NCI-H460 (cell line): ENCODE results near the gene RNF225. TPM values are rescaled to one million over a fixed set of nuclear protein-coding genes. Genes with fewer than 3 reads are reported as not detected.
"Not testable (repeated sequence)": the region's sequence is repeated elsewhere in the genome, so short reads cannot be mapped to it uniquely, and the experiment has no call there.

Source experiments
- DNase-seq: peaks from one replicate; pipeline ENCODE4 v3.0.0-alpha.2; 2016; ENCODE audit warnings: low read depth; ENCODE audit errors: extremely low read depth
- total RNA-seq: library from RNA; depleted of rRNA; stranded (reverse); fragments of >200 nt; shearing (Covaris generic); gene quantifications from 2 replicates; pipeline ENCODE4 v1.2.3, GENCODE V29; 2014

RNF225 gene
- total RNA-seq, 1 experiment from 2014 or later = not detected

- no peak for DNase-seq
Observed at GRCh38 chr19:58357481-58358145, 37.8 kb upstream of the RNF225 start.

- no peak for DNase-seq
Observed at GRCh38 chr19:58361900-58362271, 33.6 kb upstream of the RNF225 start.

GRCh38 chr19:58362272-58362994, 33.0 kb upstream of the RNF225 start, which contains the start of gene ZNF497:
Gene ZNF497 (minus strand): TSS chr19:58362751. CDS start chr19:58357635, 5,116 bp downstream.
- peak; percentile 94 for DNase-seq

DNA sequence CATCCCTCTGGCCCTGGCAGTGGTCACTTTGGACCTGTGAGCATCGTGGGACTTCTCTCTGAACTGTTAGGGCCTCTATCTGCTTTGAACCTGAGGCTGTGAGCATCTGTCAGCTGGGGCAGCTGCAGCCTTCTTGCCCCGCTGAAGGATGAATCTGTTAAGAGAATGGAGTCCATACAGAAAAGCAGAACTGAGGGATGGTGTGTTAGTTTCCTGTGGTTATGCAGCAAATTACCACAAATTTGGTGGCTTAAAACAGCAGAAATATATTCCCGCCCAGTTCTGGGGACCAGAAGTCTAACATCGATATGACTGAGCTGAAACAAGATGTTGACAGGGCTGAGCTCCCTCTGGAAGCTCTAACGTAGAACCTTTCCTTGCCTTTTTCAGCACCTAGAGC, 31.3 kb upstream of the RNF225 start:
- DNase-seq = no peak

- no peak for DNase-seq
Observed at GRCh38 chr19:58366585-58367430, 28.6 kb upstream of the RNF225 start.

DNA sequence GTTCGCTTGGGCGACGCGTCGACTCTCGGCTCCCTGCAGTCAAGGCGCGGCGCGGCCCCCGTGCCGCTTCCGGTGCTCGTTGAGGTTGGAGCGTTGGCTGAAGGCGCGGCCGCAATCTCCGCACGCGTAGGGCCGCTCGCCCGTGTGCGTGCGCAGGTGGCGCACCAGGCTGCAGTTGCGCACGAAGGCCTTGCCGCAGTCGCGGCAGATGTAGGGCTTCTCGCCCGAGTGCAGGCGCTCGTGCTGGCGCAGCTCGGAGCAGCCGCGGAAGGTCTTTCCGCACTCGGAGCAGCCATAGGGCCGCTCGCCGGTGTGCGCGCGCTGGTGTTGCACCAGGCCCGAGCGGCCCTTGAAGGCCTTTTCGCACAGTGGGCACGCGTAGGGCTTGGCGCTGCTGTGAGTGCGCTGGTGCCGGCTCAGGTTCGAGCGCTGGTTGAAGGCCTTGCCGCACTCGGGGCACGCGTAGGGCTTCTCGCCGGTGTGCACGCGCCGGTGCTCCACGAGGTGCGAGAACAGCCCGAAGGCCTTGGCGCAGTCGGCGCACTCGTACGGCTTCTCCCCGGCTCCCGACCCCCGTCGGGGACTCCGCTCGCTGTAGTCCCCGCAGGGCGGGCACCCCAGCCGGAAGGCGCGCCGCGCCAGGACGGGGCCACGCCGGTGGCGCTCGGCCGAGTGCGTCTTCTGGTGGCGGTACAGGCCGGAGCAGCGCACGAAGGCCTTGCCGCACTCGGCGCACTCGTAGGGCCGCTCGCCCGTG, 27.6 kb upstream of the RNF225 start:
- DNase-seq = no peak

DNA sequence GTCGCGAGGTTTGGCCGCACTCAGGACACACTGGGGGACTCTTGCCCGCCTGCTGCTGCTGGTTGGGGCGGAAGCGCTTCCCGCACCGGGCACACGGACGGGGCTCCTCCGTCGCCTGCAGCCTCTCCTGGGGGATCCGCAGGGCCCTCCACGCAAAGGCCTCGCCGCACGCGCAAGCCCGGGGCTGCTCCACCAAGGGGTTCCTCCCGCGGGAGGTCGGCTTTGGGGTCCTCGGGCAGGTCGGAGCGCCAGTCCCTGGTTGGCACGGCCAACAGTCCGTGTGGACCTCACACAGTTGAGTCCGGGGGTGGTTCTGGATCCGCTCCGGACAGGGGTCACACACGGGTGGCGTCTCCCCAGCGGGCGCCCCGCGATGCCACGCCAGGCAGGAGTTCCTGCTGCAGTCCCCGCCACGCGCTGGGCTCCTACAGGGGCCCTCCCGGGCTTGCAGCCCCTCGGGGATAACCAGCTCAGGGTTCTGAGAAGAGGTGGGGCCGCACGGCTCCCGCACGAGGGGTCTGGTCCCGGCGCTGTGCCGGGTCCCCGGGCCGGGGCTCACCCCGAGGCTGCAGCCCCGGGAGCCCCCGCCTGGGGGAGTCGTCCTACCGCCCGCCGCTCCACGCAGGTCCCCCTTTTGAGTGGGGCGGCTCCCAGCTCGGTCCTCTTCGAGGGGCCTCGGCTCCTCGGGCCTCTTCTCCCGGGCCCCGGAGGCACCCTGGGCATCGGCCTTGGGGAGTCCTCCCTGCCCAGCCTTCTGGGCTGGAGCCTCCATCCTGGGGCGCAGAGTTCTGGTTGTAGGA, 26.7 kb upstream of the RNF225 start:
- DNase-seq = no peak

GRCh38 chr19:58372311-58373133, 22.9 kb upstream of the RNF225 start:
- no peak for DNase-seq

DNA sequence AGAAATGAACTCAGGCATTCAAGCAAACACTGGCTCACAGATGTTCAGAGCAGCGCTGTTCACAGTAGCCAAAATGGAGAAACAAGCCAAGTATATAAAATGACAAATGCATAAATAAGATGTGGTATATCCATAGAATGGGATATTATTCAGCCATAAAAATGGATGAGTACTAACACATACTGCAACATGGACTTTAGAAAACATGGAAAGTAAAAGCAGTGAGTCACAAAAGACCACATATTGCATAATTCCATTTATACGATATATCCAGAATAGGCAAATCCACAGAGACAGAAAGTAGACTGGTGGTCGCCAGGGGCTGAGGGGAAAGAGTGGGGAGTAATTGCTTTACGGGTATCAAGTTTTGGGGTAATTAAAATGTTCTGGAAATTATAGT, 21.3 kb upstream of the RNF225 start:
- no peak for DNase-seq

GRCh38 chr19:58376724-58377123, 18.7 kb upstream of the RNF225 start:
- not testable (repeated sequence) for DNase-seq

GRCh38 chr19:58379246-58379645, 16.2 kb upstream of the RNF225 start:
- DNase-seq = no peak

GRCh38 chr19:58380037-58380661, 15.3 kb upstream of the RNF225 start:
- no peak for DNase-seq

GRCh38 chr19:58380662-58381459, 14.6 kb upstream of the RNF225 start, which contains the start of gene ZNF837:
Gene ZNF837 (minus strand): TSS chr19:58381030. CDS start chr19:58369332, 11,698 bp downstream.
- DNase-seq = peak; percentile 99

DNA sequence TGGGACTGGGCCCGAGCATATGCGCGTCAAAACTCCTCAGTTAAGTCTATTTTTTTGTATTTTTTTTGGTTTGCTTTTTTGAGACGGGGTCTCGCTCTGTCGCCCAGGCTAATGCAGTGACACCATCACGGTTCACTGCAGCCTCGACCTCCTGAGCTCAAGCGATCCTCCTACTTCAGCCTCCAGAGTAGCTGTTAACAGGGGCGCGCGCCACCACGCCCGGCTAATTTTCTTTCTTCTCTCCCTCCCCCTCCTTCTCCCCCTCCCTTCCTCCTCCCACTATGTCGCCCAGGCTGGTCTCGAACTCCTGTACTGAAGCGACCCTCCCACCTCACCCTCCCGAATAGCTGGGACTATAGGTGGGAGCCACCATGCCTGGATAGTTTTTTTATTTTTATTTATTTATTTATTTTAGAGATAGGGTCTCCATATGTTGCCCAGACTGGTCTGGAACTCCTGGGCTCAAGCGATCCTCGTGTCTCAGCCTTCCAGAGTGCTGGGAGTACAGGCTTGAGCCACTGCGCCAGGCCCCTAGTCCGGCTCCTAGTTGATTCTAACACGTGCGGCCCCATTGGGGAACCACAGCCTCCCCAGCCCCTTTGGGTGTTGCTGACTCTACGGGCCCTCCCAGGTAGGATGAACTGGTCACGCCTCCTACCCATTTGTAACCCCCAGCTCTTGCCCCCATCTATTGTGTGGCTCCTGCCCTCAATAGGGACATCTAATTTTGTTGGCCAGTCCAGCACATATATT, 13.8 kb upstream of the RNF225 start:
- DNase-seq = no peak

GRCh38 chr19:58382997-58383603, 12.4 kb upstream of the RNF225 start:
- DNase-seq = no peak

GRCh38 chr19:58385313-58385890, 10.1 kb upstream of the RNF225 start:
- DNase-seq = no peak
